ENCODE data around the gene KLHDC10.

- TF ChIP-seq, protein P1, sequence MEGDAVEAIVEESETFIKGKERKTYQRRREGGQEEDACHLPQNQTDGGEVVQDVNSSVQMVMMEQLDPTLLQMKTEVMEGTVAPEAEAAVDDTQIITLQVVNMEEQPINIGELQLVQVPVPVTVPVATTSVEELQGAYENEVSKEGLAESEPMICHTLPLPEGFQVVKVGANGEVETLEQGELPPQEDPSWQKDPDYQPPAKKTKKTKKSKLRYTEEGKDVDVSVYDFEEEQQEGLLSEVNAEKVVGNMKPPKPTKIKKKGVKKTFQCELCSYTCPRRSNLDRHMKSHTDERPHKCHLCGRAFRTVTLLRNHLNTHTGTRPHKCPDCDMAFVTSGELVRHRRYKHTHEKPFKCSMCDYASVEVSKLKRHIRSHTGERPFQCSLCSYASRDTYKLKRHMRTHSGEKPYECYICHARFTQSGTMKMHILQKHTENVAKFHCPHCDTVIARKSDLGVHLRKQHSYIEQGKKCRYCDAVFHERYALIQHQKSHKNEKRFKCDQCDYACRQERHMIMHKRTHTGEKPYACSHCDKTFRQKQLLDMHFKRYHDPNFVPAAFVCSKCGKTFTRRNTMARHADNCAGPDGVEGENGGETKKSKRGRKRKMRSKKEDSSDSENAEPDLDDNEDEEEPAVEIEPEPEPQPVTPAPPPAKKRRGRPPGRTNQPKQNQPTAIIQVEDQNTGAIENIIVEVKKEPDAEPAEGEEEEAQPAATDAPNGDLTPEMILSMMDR (IDR thresholded peaks at IDR 0.05): no peak
- TF ChIP-seq POLR2A (IDR thresholded peaks at IDR 0.05): no peak
These were observed 32.3 kb downstream of the KLHDC10 start for GRCh38 chr7:130102588-130102987.

Measured in prostate gland (tissue), 2 donors.